H1 (cell line): ENCODE results near the gene YPEL2. TPM values are rescaled to one million over a fixed set of nuclear protein-coding genes. Genes with fewer than 3 reads are reported as not detected.

Experiments used
- CTCF ChIA-PET: fragments of 300-600 bp; sonication (Branson Sonifier 250); formaldehyde crosslinking; loops from one replicate; lab custom pipeline; 2021; ENCODE audit not compliant: partially characterized antibody; lab: Charles Lee
- POLR2A ChIA-PET: fragments of 300-600 bp; sonication (Branson Sonifier 250); formaldehyde crosslinking; loops from one replicate; lab custom pipeline; 2021; ENCODE audit warnings: inconsistent platforms; ENCODE audit not compliant: partially characterized antibody; lab: Charles Lee
- DNase-seq, 2 experiments: peaks; one replicate each; pipeline versions ENCODE4 v3.0.0 to v3.0.0-alpha.2; 2010 to 2022; ENCODE audit warnings: low spot score in 2 of 2, low read depth in 1 of 2, mixed read lengths in 1 of 2
- FAIRE-seq: peaks from 2 replicates; lab custom pipeline; 2011; peaks lifted over from hg19 to GRCh38; lab: Jason Lieb, UNC
- H2AFZ ChIP-seq: 2 replicates; pipeline ENCODE4 v1.8.1; 2012; ENCODE audit warnings: low read length, inconsistent platforms
- H2AK5ac ChIP-seq: 2 replicates; pipeline ENCODE4 v1.6.1; 2013; ENCODE audit warnings: low read depth, low read length
- H2BK120ac ChIP-seq: replicated peaks from 2 replicates; pipeline ENCODE3; 2013; ENCODE audit warnings: low read depth, low read length, inconsistent platforms
- H2BK12ac ChIP-seq: 2 replicates; pipeline ENCODE4 v1.6.1; 2013; ENCODE audit warnings: low read depth, low read length
- H2BK15ac ChIP-seq: 2 replicates; pipeline ENCODE4 v1.6.1; 2013; ENCODE audit warnings: low read length
- H2BK20ac ChIP-seq: 2 replicates; pipeline ENCODE4 v1.6.1; 2013; ENCODE audit warnings: low read length
- H2BK5ac ChIP-seq: 2 replicates; pipeline ENCODE4 v1.6.1; 2013; ENCODE audit warnings: low read depth, low read length
- H3K14ac ChIP-seq: 2 replicates; pipeline ENCODE4 v1.6.1; 2013; ENCODE audit warnings: inconsistent platforms; ENCODE audit not compliant: insufficient read length
- H3K18ac ChIP-seq: 2 replicates; pipeline ENCODE4 v1.6.1; 2013; ENCODE audit warnings: low read length; ENCODE audit errors: extremely low read depth
- H3K23ac ChIP-seq: 2 replicates; pipeline ENCODE4 v1.6.1; 2013; ENCODE audit warnings: inconsistent platforms; ENCODE audit not compliant: insufficient read length
- H3K23me2 ChIP-seq: 2 replicates; pipeline ENCODE4 v1.6.1; 2013; ENCODE audit warnings: low read depth, low read length
- H3K27ac ChIP-seq: 2 replicates; pipeline ENCODE4 v1.6.1; 2011; ENCODE audit warnings: low read depth, low read length, inconsistent platforms
- H3K27me3 ChIP-seq, 4 experiments: replicated peaks in 1 of 4; 1 replicate in 1 of 4; 2 replicates in 3 of 4; pipeline versions ENCODE4 v1.6.1 to v1.8.1; 2011 to 2013; ENCODE audit warnings: low read length in 3 of 4, mild to moderate bottlenecking in 3 of 4, inconsistent platforms in 2 of 4, mixed read lengths in 2 of 4, moderate library complexity in 1 of 4; ENCODE audit not compliant: control insufficient read depth in 3 of 4, insufficient read depth in 3 of 4; ENCODE audit errors: extremely low read depth in 1 of 4
- H3K36me3 ChIP-seq, 4 experiments: 2 replicates each; pipeline versions ENCODE4 v1.6.1 to v1.8.1; 2011 to 2013; ENCODE audit warnings: mild to moderate bottlenecking in 4 of 4, low read length in 3 of 4, moderate library complexity in 2 of 4, control low read depth in 1 of 4, inconsistent platforms in 1 of 4; ENCODE audit not compliant: insufficient read depth in 4 of 4, control insufficient read depth in 2 of 4
- H3K4ac ChIP-seq: replicated peaks from 2 replicates; pipeline ENCODE3; 2013; ENCODE audit warnings: low read length, low read depth, mixed read lengths, inconsistent platforms; ENCODE audit not compliant: insufficient read length
- H3K4me1 ChIP-seq, 4 experiments: replicated peaks in 1 of 4; 1 replicate in 1 of 4; 2 replicates in 3 of 4; pipeline versions ENCODE4 v1.6.1 to v1.8.1; 2011 to 2013; ENCODE audit warnings: low read length in 3 of 4, inconsistent platforms in 2 of 4, mixed read lengths in 1 of 4; ENCODE audit not compliant: insufficient read depth in 4 of 4, control insufficient read depth in 3 of 4
- H3K4me2 ChIP-seq, 2 experiments: 2 replicates each; pipeline versions ENCODE4 v1.6.1 to v1.8.1; 2011 to 2013; ENCODE audit warnings: low read depth in 2 of 2, low read length in 2 of 2, control low read depth in 1 of 2, inconsistent platforms in 1 of 2, mild to moderate bottlenecking in 1 of 2; ENCODE audit not compliant: insufficient read depth in 1 of 2
- H3K4me3 ChIP-seq, 4 experiments: fragments of 200-600, 300-600 bp in 1 of 4; sonication (generic), shearing (Covaris generic), sonication (Bioruptor Twin) in 1 of 4; 2 replicates each; pipeline versions ENCODE4 v1.5.1 to v1.8.1; 2011 to 2016; ENCODE audit warnings: low read length in 4 of 4, low read depth in 3 of 4, control low read depth in 2 of 4, inconsistent platforms in 2 of 4, mild to moderate bottlenecking in 2 of 4, mixed read lengths in 1 of 4, moderate library complexity in 1 of 4; ENCODE audit not compliant: insufficient read depth in 2 of 4; ENCODE audit errors: extremely low read depth in 1 of 4
- H3K56ac ChIP-seq: replicated peaks from 2 replicates; pipeline ENCODE3; 2013; ENCODE audit warnings: low read depth, mild to moderate bottlenecking, mixed read lengths, low read length, inconsistent platforms; ENCODE audit not compliant: insufficient read length
- H3K79me1 ChIP-seq: 2 replicates; pipeline ENCODE4 v1.6.1; 2013; ENCODE audit warnings: low read depth, low read length, control low read depth
- H3K79me2 ChIP-seq, 2 experiments: 2 replicates each; pipeline versions ENCODE4 v1.6.1 to v1.8.1; 2012 to 2013; ENCODE audit warnings: low read length in 2 of 2, mild to moderate bottlenecking in 2 of 2, inconsistent platforms in 1 of 2; ENCODE audit not compliant: insufficient read depth in 2 of 2, control insufficient read depth in 1 of 2
- H3K9ac ChIP-seq, 4 experiments: replicated peaks in 1 of 4; 1 replicate in 1 of 4; 2 replicates in 3 of 4; pipeline versions ENCODE4 v1.6.1 to v1.8.1; 2011 to 2013; ENCODE audit warnings: low read depth in 3 of 4, low read length in 3 of 4, control low read depth in 2 of 4, mild to moderate bottlenecking in 2 of 4, moderate library complexity in 2 of 4, inconsistent platforms in 1 of 4; ENCODE audit errors: extremely low read depth in 1 of 4
- H3K9me3 ChIP-seq, 2 experiments: 2 replicates each; pipeline versions ENCODE4 v1.6.1 to v1.8.1; 2012 to 2013; ENCODE audit warnings: mild to moderate bottlenecking in 2 of 2, moderate library complexity in 2 of 2, control low read depth in 1 of 2, inconsistent platforms in 1 of 2, low read depth in 1 of 2, low read length in 1 of 2, mixed read lengths in 1 of 2; ENCODE audit not compliant: insufficient read depth in 2 of 2
- H4K20me1 ChIP-seq, 2 experiments: replicated peaks in 1 of 2; 2 replicates each; pipeline versions ENCODE3 to v1.8.1; 2011 to 2013; ENCODE audit warnings: inconsistent platforms in 2 of 2, low read length in 2 of 2, mild to moderate bottlenecking in 1 of 2; ENCODE audit not compliant: insufficient read depth in 2 of 2, control insufficient read depth in 1 of 2
- H4K5ac ChIP-seq: 2 replicates; pipeline ENCODE4 v1.6.1; 2013; ENCODE audit warnings: low read length, low read depth, mixed read lengths, inconsistent platforms; ENCODE audit not compliant: insufficient read length
- H4K8ac ChIP-seq: 2 replicates; pipeline ENCODE4 v1.8.0; 2013; ENCODE audit warnings: mild to moderate bottlenecking, moderate library complexity, low read length, inconsistent platforms; ENCODE audit not compliant: insufficient read depth; ENCODE audit errors: extremely low read depth
- H4K91ac ChIP-seq: replicated peaks from 2 replicates; pipeline ENCODE3; 2013; ENCODE audit warnings: low read length, mixed read lengths, inconsistent platforms; ENCODE audit not compliant: insufficient read length
- ASH2L ChIP-seq: fragments of 200-600, 300-600 bp; sonication (generic); IDR thresholded peaks from one replicate; pipeline ENCODE4 v1.7.1; 2017; ENCODE audit warnings: low read length
- EZH2 ChIP-seq: fragments of 200-600 bp; sonication (generic); IDR thresholded peaks from 2 replicates; pipeline ENCODE4 v1.7.1; 2012; ENCODE audit warnings: low read depth, mild to moderate bottlenecking, moderate library complexity, low read length, inconsistent platforms; ENCODE audit not compliant: severe bottlenecking
- GTF2F1 ChIP-seq: IDR thresholded peaks from 2 replicates; pipeline ENCODE4 v1.6.1; 2012; ENCODE audit warnings: low read depth, low read length, improper control_type of control experiment, borderline replicate concordance
- RBBP5 ChIP-seq: IDR thresholded peaks from 2 replicates; pipeline ENCODE4 v1.7.1; 2012; ENCODE audit warnings: low read depth, mild to moderate bottlenecking, inconsistent platforms, low read length, moderate library complexity, borderline replicate concordance
- whole genome bisulfite sequencing, 2 experiments: shearing (Covaris generic) in 1 of 2; methylation state at CpG; one replicate each; pipeline versions ENCODE4 v1.1.6 to v1.1.7; 2013 to 2015; ENCODE audit warnings: low lambda C conversion rate in 2 of 2, mixed read lengths in 2 of 2, inconsistent platforms in 1 of 2, low coverage in 1 of 2, missing lambda C conversion rate in 1 of 2; ENCODE audit not compliant: insufficient replicate concordance in 2 of 2, insufficient coverage in 1 of 2, insufficient read length in 1 of 2; ENCODE audit errors: extremely low coverage in 1 of 2, missing lambda C conversion rate in 1 of 2; 5-methylcytosine and 5-hydroxymethylcytosine counted together
- polyA plus RNA-seq, 7 experiments: library from polyadenylated mRNA; depleted of rRNA in 3 of 7; stranded (reverse) in 5 of 7; unstranded in 2 of 7; fragments of >200 nt in 5 of 7; fragments of 200-250 nt in 2 of 7; gene quantifications; 1 replicate in 5 of 7; 2 replicates in 1 of 7; 4 replicates in 1 of 7; pipeline versions ENCODE4 v1.2.1 to v1.2.3, GENCODE V29; 2011 to 2013; ENCODE audit warnings: missing spikeins in 2 of 7, mixed read lengths in 2 of 7
- total RNA-seq: library from RNA; stranded (reverse); fragmentation: NEBNext Ultra II Directional; extraction: Animal tissue kit (Norgen Biotek cat#: 25700); gene quantifications from 2 replicates; pipeline ENCODE4 v1.2.1, GENCODE V29; 2021
- TF ChIP-seq, protein P1 (sequence below): IDR thresholded peaks from 2 replicates; pipeline ENCODE4 v1.6.1; 2011; ENCODE audit warnings: low read length, improper control_type of control experiment

YPEL2 gene
- total and polyA plus RNA-seq, 2 of the 8 experiments (the other 6 are each of a cell fraction or from before 2014, with no cell fraction given): 1.6 to 3.5 TPM

DNA sequence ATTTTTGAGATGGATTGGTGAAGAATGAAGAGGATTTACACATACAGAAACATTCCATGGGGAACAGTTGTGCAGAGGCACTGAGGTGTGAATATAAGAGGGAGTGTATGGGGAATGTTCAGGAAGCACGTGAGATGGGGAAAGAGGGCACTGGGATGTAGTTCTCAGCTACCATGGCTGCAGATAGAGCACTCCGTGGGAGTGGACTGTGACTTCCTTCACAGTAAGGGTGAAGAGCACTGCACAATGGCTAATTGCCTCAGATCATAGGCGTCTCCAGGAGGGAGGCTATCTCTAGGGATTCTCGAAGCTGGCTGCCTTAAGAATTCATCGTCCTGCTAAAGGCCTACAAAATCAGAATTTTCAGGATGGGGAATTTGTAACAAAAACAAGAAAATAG, 7.0 kb downstream of the YPEL2 start:
- TF ChIP-seq, protein P1, sequence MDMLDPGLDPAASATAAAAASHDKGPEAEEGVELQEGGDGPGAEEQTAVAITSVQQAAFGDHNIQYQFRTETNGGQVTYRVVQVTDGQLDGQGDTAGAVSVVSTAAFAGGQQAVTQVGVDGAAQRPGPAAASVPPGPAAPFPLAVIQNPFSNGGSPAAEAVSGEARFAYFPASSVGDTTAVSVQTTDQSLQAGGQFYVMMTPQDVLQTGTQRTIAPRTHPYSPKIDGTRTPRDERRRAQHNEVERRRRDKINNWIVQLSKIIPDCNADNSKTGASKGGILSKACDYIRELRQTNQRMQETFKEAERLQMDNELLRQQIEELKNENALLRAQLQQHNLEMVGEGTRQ: no peak
- TF ChIP-seq EZH2 (no peak), ASH2L (no peak), RBBP5 (no peak), GTF2F1 (no peak)
- Histone ChIP-seq H3K4me1 (no peaks in the 10 kb centered on the region), H2BK20ac (no peak overlapping the region)

More for the DNA sequence above, 7.0 kb downstream of the YPEL2 start:
- Histone ChIP-seq H3K27me3 (peaks cover 0 to 10% (median 5%) of the 10 kb centered on the region in 4 experiments; a peak in 3 of 7 replicates), H2AK5ac (no peak overlapping the region), H4K8ac (no peak overlapping the region), H3K14ac (no peak overlapping the region), H2BK120ac (no peak overlapping the region), H3K79me1 (no peaks in the 10 kb centered on the region), H3K4ac (no peak overlapping the region), H3K23ac (no peak overlapping the region), H3K9me3 (no peaks in the 10 kb centered on the region), H3K18ac (no peak overlapping the region), H4K5ac (no peak overlapping the region), H3K23me2 (no peaks in the 10 kb centered on the region), H2BK12ac (no peak overlapping the region), H3K4me3 (no peak overlapping the region), H4K91ac (no peak overlapping the region), H3K9ac (no peak overlapping the region), H3K36me3 (no peaks in the 10 kb centered on the region), H3K56ac (no peak overlapping the region), H4K20me1 (peaks cover 1 to 3% of the 10 kb centered on the region in 2 experiments), H2BK15ac (no peak overlapping the region), H3K4me2 (no peak overlapping the region), H2AFZ (no peak overlapping the region), H2BK5ac (no peak overlapping the region), H3K79me2 (no peaks in the 10 kb centered on the region; a peak in 1 of 4 replicates), H3K27ac (no peak overlapping the region; the same call in 1 of the 2 replicates)
- POLR2A ChIA-PET: interaction anchor here (2.1 kb wide), 1 partner anchor 8 kb away, joined by 7 read pairs; no protein-coding TSS in a partner anchor
- FAIRE-seq (no peak), DNase-seq (no peak)
- CTCF ChIA-PET: interaction anchor here (0.9 to 2.7 kb wide), 3 partner anchors 9 to 77 kb away, joined by 4 to 7 read pairs (median 5); no protein-coding TSS in a partner anchor
- 82% methylated on average over 5 of the region's 5 CpGs; no CpG with 5 or more reads in 1 of the 2 experiments for WGBS, 2 experiments
